Cardiac muscle cell (in vitro differentiated cells and primary cell): ENCODE data around the gene CBLB. TPM values are rescaled to one million over a fixed set of nuclear protein-coding genes. Genes with fewer than 3 reads are reported as not detected.
A peak's percentile ranks its signal among the peaks of the same experiment; 100 is the strongest.
"Not testable (repeated sequence)": the region's sequence is repeated elsewhere in the genome, so short reads cannot be mapped to it uniquely, and the experiment has no call there.

Experiments used
- DNase-seq, 2 donors: peaks; one replicate each; pipeline versions ENCODE4 v3.0.0 to v3.0.0-alpha.2; 2010 to 2017; ENCODE audit warnings: low read depth in 1 of 2, low spot score in 1 of 2
- H3K27ac ChIP-seq: fragments of 200-600 bp; sonication (generic); 2 replicates; pipeline ENCODE4 v1.5.1; 2016
- H3K27me3 ChIP-seq: fragments of 200-600 bp; sonication (generic); 2 replicates; pipeline ENCODE4 v1.6.0; 2016; ENCODE audit warnings: control low read depth
- H3K36me3 ChIP-seq: fragments of 200-600 bp; sonication (generic); 2 replicates; pipeline ENCODE4 v1.5.1; 2016; ENCODE audit warnings: control low read depth
- H3K4me1 ChIP-seq: fragments of 200-600 bp; sonication (generic); 2 replicates; pipeline ENCODE4 v1.8.1; 2017; ENCODE audit warnings: low read depth, mild to moderate bottlenecking, mixed run types
- H3K4me3 ChIP-seq: fragments of 200-600 bp; sonication (generic); 2 replicates; pipeline ENCODE4 v1.5.1; 2016; ENCODE audit warnings: mild to moderate bottlenecking
- H3K9me3 ChIP-seq: fragments of 200-600 bp; sonication (generic); 2 replicates; pipeline ENCODE4 v1.5.1; 2017; ENCODE audit warnings: low read depth, mild to moderate bottlenecking, control low read depth
- polyA plus RNA-seq: library from polyadenylated mRNA; unstranded; fragments of >200 nt; fragmentation: Nextera tagmentation; extraction: Ambion mirVana; gene quantifications from 2 replicates; pipeline ENCODE4 v1.2.1, GENCODE V29; 2016
- total RNA-seq: library from RNA; depleted of rRNA; stranded (reverse); fragments of >200 nt; gene quantifications from 2 replicates; pipeline ENCODE4 v1.2.3, GENCODE V29; 2016
- TF ChIP-seq, protein P1 (sequence below): IDR thresholded peaks from 2 replicates; pipeline ENCODE4 v1.5.1; 2012; ENCODE audit warnings: low read depth, mild to moderate bottlenecking, low read length

Gene CBLB
- total and polyA plus RNA-seq, 2 experiments from 2014 or later: 30.3 to 48.2 TPM

DNA sequence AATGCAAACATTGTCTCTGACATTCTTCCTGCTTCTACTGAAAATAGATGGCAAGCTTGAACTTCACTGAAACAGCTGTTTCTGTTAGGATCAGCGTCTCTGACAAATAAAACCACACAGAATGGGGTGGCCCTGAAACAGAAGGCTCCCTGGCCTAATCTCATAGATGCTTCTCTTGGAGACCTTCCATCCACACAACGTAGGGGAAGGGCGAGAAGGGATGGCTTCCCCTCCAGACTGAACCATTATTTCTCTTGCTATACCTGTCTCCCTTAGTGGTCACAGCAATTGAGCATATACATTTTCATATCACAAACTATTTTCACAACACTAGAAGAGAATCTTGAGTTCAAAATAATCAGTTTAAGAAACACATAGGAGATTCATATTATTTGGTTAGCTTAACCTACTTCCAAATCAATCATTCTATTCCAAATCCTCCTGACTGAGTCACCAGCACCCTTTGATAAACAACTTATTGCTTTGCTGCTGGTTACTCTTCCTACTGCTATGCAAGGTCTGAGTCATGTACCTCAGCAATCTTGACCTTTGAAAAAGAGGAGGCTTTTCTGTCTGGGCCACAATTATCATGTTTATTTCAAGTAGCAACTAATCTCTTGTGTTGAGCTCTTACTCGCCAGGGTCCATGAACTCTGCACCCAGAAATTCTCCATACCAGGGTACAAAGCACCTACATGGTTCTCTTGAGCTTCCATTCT is 45.5 kb downstream of the CBLB start:
- Histone ChIP-seq H3K4me3 (no peak overlapping the region), H3K4me1 (peaks cover 32% of the 10 kb centered on the region), H3K27ac (peak overlapping the region; percentile 84), H3K9me3 (no peaks in the 10 kb centered on the region), H3K27me3 (no peaks in the 10 kb centered on the region), H3K36me3 (no peaks in the 10 kb centered on the region)
- peak in 1 of 2 donors; percentile 85 for DNase-seq
- TF ChIP-seq, protein P1, sequence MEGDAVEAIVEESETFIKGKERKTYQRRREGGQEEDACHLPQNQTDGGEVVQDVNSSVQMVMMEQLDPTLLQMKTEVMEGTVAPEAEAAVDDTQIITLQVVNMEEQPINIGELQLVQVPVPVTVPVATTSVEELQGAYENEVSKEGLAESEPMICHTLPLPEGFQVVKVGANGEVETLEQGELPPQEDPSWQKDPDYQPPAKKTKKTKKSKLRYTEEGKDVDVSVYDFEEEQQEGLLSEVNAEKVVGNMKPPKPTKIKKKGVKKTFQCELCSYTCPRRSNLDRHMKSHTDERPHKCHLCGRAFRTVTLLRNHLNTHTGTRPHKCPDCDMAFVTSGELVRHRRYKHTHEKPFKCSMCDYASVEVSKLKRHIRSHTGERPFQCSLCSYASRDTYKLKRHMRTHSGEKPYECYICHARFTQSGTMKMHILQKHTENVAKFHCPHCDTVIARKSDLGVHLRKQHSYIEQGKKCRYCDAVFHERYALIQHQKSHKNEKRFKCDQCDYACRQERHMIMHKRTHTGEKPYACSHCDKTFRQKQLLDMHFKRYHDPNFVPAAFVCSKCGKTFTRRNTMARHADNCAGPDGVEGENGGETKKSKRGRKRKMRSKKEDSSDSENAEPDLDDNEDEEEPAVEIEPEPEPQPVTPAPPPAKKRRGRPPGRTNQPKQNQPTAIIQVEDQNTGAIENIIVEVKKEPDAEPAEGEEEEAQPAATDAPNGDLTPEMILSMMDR: no peak

DNA sequence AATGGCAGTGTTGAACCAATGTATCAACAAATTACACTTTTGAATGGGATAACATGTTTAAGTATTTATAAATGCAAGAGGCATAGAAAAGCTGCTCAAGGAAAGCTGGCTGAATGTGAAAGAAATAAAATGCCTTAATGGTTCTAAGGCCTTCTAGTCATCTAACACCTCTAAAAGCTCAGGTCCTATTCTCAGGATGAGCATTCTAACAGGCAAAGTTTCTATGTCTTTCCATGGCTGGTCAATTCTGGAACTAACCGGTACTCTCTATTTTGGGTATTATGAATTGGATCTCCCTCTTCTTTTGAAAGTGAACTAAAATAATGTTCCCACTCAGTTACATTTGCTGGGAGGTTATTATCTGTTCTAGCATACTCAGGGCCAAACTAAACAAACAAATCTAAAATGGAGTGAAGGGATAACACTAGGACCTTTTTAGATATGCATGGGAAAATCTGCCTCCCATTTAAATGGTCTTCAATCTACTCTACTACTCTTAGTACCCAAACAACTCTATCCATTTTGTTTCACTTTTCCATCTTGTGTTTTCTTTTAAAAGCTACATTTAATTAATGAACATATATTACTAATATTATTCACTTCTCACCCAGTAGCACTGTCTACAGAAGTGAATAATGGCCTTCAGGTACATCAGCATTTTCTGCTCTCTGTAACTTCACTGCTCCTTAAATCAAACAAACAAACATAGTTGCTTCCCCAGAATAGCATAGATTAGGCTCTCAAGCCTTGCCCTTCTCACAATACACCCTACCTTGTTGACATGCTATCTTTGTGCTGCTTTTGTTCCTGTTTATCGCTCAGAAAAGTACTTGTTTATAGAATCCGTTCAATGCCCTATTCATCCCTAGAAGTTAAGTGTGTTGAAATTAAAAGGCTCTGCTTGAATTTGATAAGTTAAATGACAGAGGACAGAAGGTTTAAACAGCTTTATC is 46.4 kb downstream of the CBLB start:
- H3K27ac ChIP-seq: peak overlapping the region; percentile 84
- H3K9me3 ChIP-seq: no peaks in the 10 kb centered on the region
- peaks cover 32% of the 10 kb centered on the region for H3K4me1 ChIP-seq
- TF ChIP-seq, protein P1: no peak
- DNase-seq: peak; percentile 28 to 33
- H3K27me3 ChIP-seq: no peaks in the 10 kb centered on the region
- H3K4me3 ChIP-seq: no peak overlapping the region
- no peaks in the 10 kb centered on the region for H3K36me3 ChIP-seq

DNA sequence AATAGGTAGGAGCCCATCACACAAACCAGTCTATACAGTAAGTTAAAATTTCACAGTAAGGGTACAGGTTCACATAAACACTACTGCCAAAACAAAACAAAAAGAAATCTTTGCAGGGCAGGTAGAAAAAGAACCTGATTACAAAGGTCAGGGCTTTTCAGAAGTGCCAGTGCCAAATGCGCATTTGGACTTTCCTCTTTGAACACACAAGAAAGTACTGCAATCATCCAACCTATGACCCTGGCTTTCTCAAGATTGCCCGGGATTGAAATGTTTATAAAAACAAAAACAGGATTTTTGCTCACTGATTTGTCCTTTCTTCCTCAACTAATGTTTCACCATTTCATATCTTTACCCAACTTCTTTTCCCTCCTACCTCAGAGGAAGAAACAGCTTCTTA is 47.4 kb downstream of the CBLB start:
- Histone ChIP-seq H3K4me3 (no peak overlapping the region), H3K36me3 (no peaks in the 10 kb centered on the region), H3K27ac (peak overlapping the region; percentile 84), H3K4me1 (peaks cover 35% of the 10 kb centered on the region), H3K9me3 (no peaks in the 10 kb centered on the region), H3K27me3 (no peaks in the 10 kb centered on the region)
- TF ChIP-seq, protein P1: no peak
- DNase-seq: no peak

DNA sequence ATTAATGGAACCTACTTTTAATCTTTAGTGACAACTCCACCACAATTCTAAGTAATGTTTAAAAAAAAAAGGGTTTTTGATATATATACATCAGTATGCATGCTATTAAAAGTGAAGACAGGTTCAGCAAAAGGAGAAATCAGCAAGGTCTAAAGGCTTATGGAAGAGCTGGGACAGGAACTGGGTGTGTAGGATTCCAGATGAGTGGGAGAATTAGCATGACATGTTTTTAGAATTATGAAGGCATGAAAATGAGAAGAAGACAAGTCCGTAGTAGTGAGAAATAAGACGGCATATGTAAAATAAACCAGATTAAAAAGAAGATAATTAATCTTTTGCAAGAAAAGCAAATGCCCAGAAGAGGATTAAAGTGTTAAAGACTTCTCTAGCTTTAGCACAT is 52.0 kb downstream of the CBLB start:
- Histone ChIP-seq H3K36me3 (no peaks in the 10 kb centered on the region), H3K4me3 (no peak overlapping the region), H3K4me1 (peaks cover 11% of the 10 kb centered on the region), H3K27ac (no peak overlapping the region), H3K27me3 (no peaks in the 10 kb centered on the region), H3K9me3 (no peaks in the 10 kb centered on the region)
- TF ChIP-seq, protein P1: no peak
- DNase-seq: no peak

DNA sequence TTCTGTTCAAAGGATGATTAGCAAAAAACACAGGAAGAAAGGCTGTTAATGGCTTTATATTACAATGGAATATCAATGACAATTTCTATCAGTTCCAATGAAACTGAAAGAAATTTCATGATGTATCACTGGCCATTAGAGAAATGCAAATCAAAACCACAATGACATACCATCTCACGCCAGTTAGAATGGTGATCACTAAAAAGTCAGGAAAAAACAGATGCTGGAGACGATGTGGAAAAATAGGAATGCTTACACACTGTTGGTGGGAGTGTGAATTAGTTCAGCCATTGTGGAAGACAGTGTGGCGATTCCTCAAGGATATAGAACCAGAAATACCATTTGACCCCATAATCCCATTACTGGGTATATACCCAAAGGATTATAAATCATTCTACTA is 53.5 kb downstream of the CBLB start:
- DNase-seq, H3K9me3 ChIP-seq, H3K4me1 ChIP-seq, H3K27ac ChIP-seq, H3K36me3 ChIP-seq, H3K27me3 ChIP-seq, H3K4me3 ChIP-seq: not testable (repeated sequence)

DNA sequence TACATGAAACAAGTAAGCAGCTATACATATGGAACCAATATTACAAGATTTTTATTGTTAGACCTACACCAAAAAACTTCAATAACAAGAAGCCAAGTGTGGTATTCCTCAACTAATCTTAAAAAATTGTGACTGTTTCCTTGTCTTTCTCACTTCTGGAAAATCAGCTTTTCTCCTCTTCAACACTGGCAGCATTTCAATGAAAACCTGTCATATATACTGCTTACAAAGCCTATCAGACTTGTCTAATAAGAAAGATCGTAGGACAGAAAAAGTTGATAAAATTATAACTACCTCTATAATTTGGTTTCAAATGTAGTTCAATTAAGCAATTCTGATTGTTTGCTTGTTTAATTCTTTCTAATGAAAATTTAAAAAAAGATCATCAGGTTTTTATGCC is 55.1 kb downstream of the CBLB start:
- Histone ChIP-seq H3K27me3 (no peaks in the 10 kb centered on the region), H3K9me3 (no peaks in the 10 kb centered on the region), H3K4me1 (peaks cover 3% of the 10 kb centered on the region), H3K36me3 (no peaks in the 10 kb centered on the region), H3K4me3 (no peak overlapping the region), H3K27ac (no peak overlapping the region)
- no peak for DNase-seq
- TF ChIP-seq, protein P1: no peak
